Measurements from ENCODE around the gene GPR146. TPM values are rescaled to one million over a fixed set of nuclear protein-coding genes. Genes with fewer than 3 reads are reported as not detected.

Gene GPR146
- total and polyA plus RNA-seq, 2 donors (not counting 1 experiment from before 2014, with no cell fraction given): 2.2 to 3.3 TPM

- H2AFZ ChIP-seq (ENCODE audit: low read length): no peak overlapping the region
- no peaks in the 10 kb centered on the region for H4K20me1 ChIP-seq (ENCODE audit: control insufficient read depth, extremely low read depth, insufficient read depth, low read length)
- no peaks in the 10 kb centered on the region for H3K9me3 ChIP-seq (ENCODE audit: control insufficient read depth, insufficient read depth, low read depth, low read length)
- peaks cover 21% of the 10 kb centered on the region for H3K79me2 ChIP-seq (ENCODE audit: control insufficient read depth, insufficient read depth, low read length)
- no peaks in the 10 kb centered on the region for H3K4me1 ChIP-seq (ENCODE audit: control insufficient read depth, extremely low read depth, insufficient read depth, low read length)
- no peak overlapping the region for H3K4me3 ChIP-seq (replicated peaks in 1 of 4; ENCODE audit: control extremely low read depth in 1 of 4, insufficient read depth in 1 of 4, low read depth in 3 of 4, low read length in 4 of 4)
- H3K27me3 ChIP-seq (ENCODE audit: control insufficient read depth, insufficient read depth, low read length): no peaks in the 10 kb centered on the region
- TF ChIP-seq CTCF (conservative IDR thresholded peaks at IDR 0.05 in 1 of 2, IDR thresholded peaks at IDR 0.05 in 1 of 2; ENCODE audit: low read depth in 1 of 2, low read length in 2 of 2) (no peak), EZH2 (IDR thresholded peaks at IDR 0.05; ENCODE audit: low read length, missing control alignments) (no peak)
- peaks cover 7% of the 10 kb centered on the region for H3K36me3 ChIP-seq (ENCODE audit: control insufficient read depth, insufficient read depth, low read length)
- H3K27ac ChIP-seq (ENCODE audit: insufficient read depth, low read length): no peak overlapping the region
- H3K4me2 ChIP-seq (ENCODE audit: extremely low read depth, insufficient read depth, low read length): no peak overlapping the region
- no peak for DNase-seq (ENCODE audit: low read depth in 2 of 2)
- no peak overlapping the region for H3K9ac ChIP-seq (ENCODE audit: insufficient read depth, low read length)
These were observed 23.0 kb upstream of the GPR146 start for GRCh38 chr7:1021366-1021765.

GRCh38 chr7:1021931-1022330, 22.4 kb upstream of the GPR146 start:
- no peak overlapping the region for H2AFZ ChIP-seq (ENCODE audit: low read length)
- H3K27ac ChIP-seq (ENCODE audit: insufficient read depth, low read length): no peak overlapping the region
- no peaks in the 10 kb centered on the region for H4K20me1 ChIP-seq (ENCODE audit: control insufficient read depth, extremely low read depth, insufficient read depth, low read length)
- H3K27me3 ChIP-seq (ENCODE audit: control insufficient read depth, insufficient read depth, low read length): no peaks in the 10 kb centered on the region
- no peak overlapping the region for H3K9ac ChIP-seq (ENCODE audit: insufficient read depth, low read length)
- no peak for DNase-seq (ENCODE audit: low read depth in 2 of 2)
- H3K79me2 ChIP-seq (ENCODE audit: control insufficient read depth, insufficient read depth, low read length): peaks cover 26% of the 10 kb centered on the region
- no peaks in the 10 kb centered on the region for H3K4me1 ChIP-seq (ENCODE audit: control insufficient read depth, extremely low read depth, insufficient read depth, low read length)
- no peak overlapping the region for H3K4me2 ChIP-seq (ENCODE audit: extremely low read depth, insufficient read depth, low read length)
- TF ChIP-seq CTCF (conservative IDR thresholded peaks at IDR 0.05 in 1 of 2, IDR thresholded peaks at IDR 0.05 in 1 of 2; ENCODE audit: low read depth in 1 of 2, low read length in 2 of 2) (no peak), EZH2 (IDR thresholded peaks at IDR 0.05; ENCODE audit: low read length, missing control alignments) (no peak)
- no peak overlapping the region for H3K4me3 ChIP-seq (replicated peaks in 1 of 4; ENCODE audit: control extremely low read depth in 1 of 4, insufficient read depth in 1 of 4, low read depth in 3 of 4, low read length in 4 of 4)
- peaks cover 7% of the 10 kb centered on the region for H3K36me3 ChIP-seq (ENCODE audit: control insufficient read depth, insufficient read depth, low read length)
- H3K9me3 ChIP-seq (ENCODE audit: control insufficient read depth, insufficient read depth, low read depth, low read length): no peaks in the 10 kb centered on the region

DNA sequence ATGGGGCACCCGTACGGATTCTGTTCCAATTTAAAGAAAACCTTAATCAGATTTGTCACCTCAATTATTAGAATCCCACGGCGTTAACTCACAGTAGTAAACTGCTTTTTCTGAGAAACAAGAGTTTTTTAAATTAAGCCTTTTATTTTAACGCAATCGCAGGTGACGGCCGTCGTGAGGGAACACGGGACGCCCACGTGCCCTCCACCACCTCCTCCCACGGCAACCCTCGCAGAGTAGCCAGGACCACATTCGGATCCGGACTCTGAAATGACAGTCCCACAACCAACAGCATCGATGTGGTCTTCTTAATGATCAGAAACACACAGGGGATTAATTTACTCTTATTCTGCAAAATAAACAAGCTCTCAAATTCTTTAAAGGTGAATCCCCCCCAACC, 22.0 kb upstream of the GPR146 start:
- Histone ChIP-seq H3K79me2 (ENCODE audit: control insufficient read depth, insufficient read depth, low read length) (peaks cover 30% of the 10 kb centered on the region), H3K4me2 (ENCODE audit: extremely low read depth, insufficient read depth, low read length) (no peak overlapping the region), H3K36me3 (ENCODE audit: control insufficient read depth, insufficient read depth, low read length) (peaks cover 7% of the 10 kb centered on the region), H3K9ac (ENCODE audit: insufficient read depth, low read length) (no peak overlapping the region), H3K27ac (ENCODE audit: insufficient read depth, low read length) (no peak overlapping the region), H2AFZ (ENCODE audit: low read length) (no peak overlapping the region), H3K4me1 (ENCODE audit: control insufficient read depth, extremely low read depth, insufficient read depth, low read length) (no peaks in the 10 kb centered on the region), H3K4me3 (replicated peaks in 1 of 4; ENCODE audit: control extremely low read depth in 1 of 4, insufficient read depth in 1 of 4, low read depth in 3 of 4, low read length in 4 of 4) (no peak overlapping the region), H3K9me3 (ENCODE audit: control insufficient read depth, insufficient read depth, low read depth, low read length) (no peaks in the 10 kb centered on the region), H4K20me1 (ENCODE audit: control insufficient read depth, extremely low read depth, insufficient read depth, low read length) (no peaks in the 10 kb centered on the region), H3K27me3 (ENCODE audit: control insufficient read depth, insufficient read depth, low read length) (no peaks in the 10 kb centered on the region)
- TF ChIP-seq CTCF (conservative IDR thresholded peaks at IDR 0.05 in 1 of 2, IDR thresholded peaks at IDR 0.05 in 1 of 2; ENCODE audit: low read depth in 1 of 2, low read length in 2 of 2) (no peak), EZH2 (IDR thresholded peaks at IDR 0.05; ENCODE audit: low read length, missing control alignments) (no peak)
- no peak for DNase-seq (ENCODE audit: low read depth in 2 of 2)
